ENCODE measurements around the gene LSS.
A peak's percentile ranks its signal among the peaks of the same experiment; 100 is the strongest.

Gene LSS

GRCh38 chr21:46165098-46165497 lies 63.5 kb downstream of the LSS start:
- DNase-seq: no peak

DNA sequence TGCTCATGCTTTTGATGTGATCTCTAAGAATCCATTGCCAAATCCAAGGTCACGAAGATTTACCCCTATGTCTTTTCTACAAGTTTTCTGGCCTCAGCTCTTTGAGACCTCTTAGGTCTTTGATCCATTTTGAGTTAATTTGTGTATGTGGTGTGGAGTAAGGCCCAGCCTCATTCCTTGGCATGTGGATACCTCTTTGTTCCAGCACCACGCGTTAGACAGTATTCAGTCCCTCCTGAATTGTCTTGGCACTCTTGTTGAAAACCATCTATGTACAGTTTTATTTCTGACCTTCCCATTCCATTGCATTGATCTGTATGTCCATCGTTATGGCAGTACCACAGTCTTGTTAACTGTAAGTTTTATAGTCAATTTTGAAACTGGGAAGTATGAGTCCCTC lies 65.2 kb downstream of the LSS start:
- no peak for DNase-seq

DNA sequence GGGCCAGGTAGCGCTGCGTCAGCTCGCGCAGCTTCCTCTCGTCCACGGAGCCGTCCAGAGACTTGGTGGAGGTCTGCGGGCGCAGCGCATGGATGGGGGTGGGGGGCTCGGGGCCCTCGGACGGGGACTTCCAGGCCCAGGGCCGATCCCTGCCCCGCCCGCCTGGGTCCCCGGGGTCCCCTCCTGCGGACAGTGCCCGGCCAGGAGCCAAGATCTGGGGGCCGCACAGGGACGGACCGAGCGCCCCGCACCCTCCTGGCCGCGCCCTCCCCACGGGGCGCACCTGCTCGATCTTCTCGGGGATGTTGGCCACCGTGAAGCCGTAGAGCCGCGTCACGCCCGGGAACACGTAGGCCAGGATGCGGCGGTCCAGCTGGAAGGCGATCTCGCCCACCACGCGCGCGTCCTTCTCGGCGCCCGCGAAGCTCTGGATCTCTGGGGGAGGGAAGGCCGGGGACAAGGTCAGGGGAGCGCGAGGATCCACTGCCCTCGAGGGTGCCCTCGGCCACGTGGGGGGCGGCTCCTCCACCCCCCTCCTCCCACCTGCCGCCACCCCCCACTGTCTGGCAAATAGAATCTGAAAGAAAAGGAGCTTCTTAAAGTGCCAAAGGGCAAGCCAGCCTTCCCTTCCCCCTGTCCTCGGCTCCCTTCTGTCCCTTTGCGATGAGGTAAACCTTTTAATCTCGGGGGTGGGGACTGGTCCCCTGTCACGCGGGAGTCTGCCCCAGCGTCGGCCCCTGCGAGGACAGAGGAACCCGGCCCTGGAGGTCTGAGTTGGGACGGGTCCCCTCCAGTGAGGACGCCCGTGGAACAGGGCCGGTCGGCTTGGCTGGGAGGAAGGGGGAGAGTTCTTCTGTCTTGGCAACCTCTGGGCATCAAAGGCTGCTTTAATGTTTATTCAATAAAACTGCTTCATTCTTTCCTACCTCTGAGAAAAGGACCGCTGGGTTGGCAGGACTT lies 66.7 kb downstream of the LSS start:
- no peak for DNase-seq

GRCh38 chr21:46160907-46161632 lies 67.5 kb downstream of the LSS start:
- DNase-seq: no peak

- no peak for DNase-seq
These were observed 68.0 kb downstream of the LSS start for GRCh38 chr21:46160657-46160906.

GRCh38 chr21:46159841-46160656 lies 68.5 kb downstream of the LSS start:
- no peak for DNase-seq

- no peak for DNase-seq
These were observed 69.2 kb downstream of the LSS start for GRCh38 chr21:46159390-46159789.

DNA sequence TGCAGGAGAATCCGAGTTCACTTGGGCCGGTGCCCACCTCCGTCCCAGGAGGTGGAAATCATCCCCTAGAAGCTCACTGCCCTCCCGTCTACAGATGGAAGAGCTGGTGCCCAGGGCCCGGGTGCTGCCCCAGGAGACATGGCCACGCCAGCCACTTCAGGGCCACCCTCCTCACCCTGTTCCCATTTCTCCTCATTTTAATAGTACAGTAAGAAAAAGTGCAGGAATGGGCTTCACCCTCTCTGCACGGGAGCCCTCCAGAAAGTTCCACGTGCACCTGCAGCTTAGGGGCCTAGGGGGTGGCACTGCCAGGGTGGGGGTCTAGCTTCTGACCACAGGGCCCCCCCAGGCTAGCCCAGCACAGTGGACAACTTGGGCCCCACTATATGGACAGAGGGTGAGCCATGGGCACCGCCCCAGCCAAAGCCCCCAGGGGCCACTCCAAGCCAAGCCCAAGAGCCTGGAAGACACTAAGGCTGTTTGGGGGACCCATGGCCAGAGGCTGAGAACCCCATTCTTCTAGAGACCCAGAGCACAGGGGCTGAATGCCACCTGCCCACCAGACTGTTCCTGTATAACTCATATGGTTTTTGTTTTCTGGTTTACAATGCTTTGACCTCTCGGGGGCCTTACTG lies 69.8 kb downstream of the LSS start:
- DNase-seq: no peak

DNA sequence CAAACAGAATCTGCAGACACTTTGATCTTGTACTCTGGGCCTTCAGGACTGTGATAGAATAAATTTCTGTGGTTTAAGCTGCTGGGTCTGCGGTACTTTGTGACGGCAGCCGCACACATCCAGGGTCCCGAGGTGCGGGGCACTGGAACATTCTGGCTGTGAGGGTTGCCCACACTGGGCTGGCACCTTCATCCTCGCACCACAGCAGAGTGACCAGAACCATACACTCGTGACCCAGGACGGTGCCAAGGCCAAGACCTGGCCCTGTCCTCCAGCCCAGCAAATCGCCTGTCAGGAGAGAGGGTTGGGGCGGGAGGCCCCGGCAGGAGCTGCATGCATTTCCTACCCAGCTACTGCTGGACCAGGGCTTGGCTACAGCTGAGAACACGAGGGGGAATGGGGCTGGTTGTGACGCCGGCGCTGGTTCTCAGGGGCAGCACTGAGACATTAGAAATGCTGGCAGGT lies 70.6 kb downstream of the LSS start:
- no peak for DNase-seq

DNA sequence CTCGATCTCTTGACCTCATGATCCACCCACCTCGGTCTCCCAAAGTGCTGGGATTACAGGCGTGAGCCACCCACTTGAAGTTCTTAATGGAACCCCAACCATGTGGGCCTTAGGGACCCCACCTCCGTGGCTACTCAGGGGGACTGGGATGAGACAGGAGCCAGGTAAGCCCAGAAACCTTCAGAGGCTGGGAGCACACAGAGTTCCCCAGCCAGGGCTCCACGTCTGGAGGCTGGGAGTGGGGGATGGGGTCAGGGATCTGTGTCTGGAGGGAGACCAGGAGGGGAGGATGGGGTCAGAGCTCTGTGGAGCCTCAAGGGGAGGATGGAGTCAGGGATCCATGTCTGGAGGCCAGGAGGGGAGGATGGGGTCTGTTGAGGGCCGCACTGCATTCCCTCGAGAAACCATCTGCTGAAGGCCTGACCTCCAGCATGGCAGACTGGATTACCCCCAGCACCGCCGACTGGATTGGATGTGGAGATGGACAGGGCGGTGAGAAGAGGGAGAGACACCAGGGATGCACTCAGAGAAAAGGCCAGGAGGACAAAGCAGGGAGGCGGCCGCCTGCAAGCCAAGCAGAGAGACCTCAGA lies 71.1 kb downstream of the LSS start:
- DNase-seq: no peak

DNA sequence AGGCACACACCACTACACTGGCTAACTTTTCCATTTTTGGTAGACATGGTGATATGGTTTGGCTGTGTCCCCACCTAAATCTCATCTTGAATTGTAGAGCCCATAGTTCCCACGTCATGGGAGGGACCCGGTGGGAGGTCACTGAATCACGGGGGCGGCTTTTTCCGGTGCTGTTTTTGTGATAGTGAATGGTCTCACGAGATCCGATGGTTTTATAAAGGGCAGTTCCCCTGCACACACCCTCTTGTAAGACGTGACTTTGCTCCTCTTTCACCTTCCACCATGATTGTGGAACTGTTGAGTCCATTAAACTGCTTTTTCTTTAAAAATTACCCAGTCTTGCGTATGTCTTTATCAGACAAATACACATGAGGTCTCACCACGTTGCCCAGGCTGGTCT lies 71.9 kb downstream of the LSS start:
- no peak for DNase-seq

GRCh38 chr21:46156378-46156645 lies 72.3 kb downstream of the LSS start:
- no peak for DNase-seq

GRCh38 chr21:46155514-46156377 lies 72.8 kb downstream of the LSS start, which contains the start of gene FTCD:
Gene FTCD, minus strand, starts transcription at chr21:46155579. Its CDS starts 56 bp downstream, at chr21:46155523.
- DNase-seq: no peak

GRCh38 chr21:46154955-46155513 lies 73.5 kb downstream of the LSS start:
- no peak for DNase-seq

DNA sequence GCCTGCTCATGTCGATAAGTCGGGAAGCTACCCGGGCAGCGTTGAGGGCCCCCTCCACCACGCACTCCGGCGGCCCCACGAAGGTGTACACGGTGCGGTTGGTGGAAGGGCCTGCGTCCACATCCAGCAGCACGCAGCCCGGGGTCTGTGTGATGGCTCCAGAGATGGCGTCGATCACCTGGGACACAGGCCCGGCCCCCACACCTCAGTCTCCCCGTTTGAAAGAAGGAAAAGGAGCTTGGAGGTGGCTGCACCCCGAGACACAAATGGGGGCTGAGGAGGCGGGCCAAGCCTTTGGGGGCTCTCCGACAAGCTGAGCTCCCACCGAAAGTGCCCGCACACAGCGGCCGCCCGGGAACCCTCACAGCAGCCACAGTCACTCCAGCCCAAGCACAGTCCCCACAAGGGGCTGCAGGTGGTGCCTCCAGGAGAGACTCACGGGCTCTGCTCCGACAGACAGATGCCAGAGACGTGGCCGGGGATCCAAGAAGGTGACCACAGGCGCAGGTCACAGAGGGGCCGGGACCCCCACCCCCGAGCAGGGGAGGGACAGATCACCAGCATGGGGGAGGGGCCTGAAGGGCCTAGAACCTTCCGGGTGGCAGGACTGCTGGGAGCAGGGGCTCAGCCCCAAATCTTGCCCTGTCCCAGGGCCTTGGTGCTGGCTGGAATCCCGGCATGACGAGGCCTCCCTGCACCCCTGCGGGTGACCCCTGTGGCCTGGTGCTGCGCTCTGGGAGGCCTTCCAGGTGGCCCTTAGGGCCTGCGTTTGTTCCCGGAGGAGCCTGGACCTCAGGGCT lies 74.2 kb downstream of the LSS start:
- no peak for DNase-seq

DNA sequence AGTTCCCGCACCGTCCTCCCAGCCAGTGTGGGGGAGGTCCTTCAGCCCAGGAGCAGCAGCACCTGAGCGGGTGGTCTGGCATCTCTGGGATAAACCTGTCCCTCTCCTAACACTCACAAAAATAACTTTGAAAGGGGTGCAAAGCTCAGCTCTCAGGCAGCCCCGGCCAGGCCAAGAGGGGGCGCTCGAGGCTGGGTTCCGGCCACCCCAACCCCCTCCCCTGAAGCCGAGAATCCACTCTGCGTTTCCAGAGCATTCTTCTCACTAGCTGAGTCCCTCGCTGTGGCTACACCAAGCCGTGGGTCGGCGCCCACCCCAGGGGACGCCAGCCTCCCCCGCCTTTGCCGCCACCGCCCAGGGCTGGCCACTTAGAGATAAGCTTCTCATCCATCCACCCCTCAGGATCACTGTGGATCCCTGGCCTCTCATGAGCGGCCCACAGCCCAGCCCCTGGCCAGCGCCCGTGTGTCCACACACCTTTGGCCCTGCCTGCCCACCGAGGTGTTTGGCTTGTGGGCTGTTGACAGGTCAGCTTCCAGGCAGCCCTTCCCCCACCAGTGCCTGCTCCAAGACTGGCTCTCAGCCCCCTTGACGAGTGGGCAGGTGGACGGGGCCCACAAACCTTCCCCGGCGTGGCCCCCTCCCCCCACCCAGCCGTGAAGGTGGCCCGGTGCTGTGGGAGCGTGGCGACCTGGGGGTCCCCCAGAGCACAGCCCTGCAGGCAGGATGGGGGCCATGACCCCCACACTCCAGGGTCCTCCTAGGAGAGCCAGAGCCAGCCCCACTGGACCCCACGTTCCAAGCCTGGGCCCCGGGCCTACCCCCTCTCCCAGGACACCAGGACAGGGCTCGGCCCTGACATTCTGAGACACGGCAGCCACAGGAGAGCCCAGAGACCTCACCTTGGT lies 75.1 kb downstream of the LSS start:
- DNase-seq: peak; percentile 23 to 30

GRCh38 chr21:46152927-46153246 lies 75.7 kb downstream of the LSS start:
- DNase-seq: no peak

DNA sequence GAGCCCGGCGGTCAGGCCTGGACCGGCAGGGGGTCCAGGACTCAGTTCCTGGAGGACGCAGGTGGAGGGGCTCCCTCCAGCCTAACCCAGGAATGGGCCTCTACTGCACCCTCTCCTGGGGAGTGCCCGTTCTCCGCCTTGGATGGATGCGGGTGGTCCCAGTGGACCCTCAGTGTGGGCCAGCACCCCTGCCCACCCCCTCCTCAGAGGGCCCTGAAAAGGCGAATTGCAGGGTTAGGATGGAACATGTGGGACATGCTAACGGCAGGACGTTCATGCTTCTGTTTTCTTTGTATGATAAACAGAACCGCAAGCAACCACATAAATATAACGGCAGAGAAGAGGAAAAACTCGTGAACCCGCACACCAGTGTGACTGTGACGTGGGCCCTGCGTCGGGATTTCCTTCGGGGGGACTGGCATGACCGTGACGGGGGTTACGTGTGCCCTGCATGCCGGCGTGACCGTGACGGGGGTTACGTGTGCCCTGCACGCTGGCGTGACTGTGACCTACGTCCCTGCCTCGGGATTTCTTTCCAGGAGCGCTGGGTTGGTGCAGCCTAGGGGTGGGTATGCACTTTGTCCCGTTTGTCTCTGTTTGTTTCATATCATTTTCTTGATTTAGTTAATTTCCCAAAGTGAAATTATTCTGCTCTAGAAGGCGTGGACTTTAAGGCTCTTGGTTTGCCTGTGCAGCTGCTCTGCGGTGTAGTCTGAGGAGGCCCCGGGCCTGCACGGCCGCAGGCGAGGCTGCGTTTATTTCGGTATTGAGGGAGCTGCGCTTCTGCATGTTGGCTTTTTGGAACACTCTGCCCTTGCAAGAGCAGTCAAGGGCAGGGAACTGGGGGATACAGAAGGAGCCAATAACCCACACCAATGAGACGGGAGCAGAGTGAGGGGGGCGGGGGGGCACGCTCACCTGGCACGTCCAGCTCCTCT lies 76.3 kb downstream of the LSS start:
- no peak for DNase-seq
